WTC11 (cell line): ENCODE data around the gene CCND1.

Experiments
- ESRRA ChIP-seq: sonication (generic); formaldehyde crosslinking; IDR thresholded peaks from 2 replicates; pipeline ENCODE4 v1.8.1; 2022; ENCODE audit warnings: mild to moderate bottlenecking, missing genetic modification reagents, borderline replicate concordance
- FOXP4 ChIP-seq: sonication (generic); formaldehyde crosslinking; IDR thresholded peaks from 2 replicates; pipeline ENCODE4 v1.8.0; 2022; ENCODE audit warnings: mild to moderate bottlenecking, missing genetic modification reagents
- GABPB1 ChIP-seq: sonication (generic); formaldehyde crosslinking; IDR thresholded peaks from 2 replicates; pipeline ENCODE4 v1.8.1; 2023; ENCODE audit warnings: mild to moderate bottlenecking, missing genetic modification reagents
- JUN ChIP-seq: sonication (generic); formaldehyde crosslinking; IDR thresholded peaks from 2 replicates; pipeline ENCODE4 v1.8.0; 2023; ENCODE audit warnings: mild to moderate bottlenecking, missing genetic modification reagents
- NR2C2 ChIP-seq: sonication (generic); formaldehyde crosslinking; IDR thresholded peaks from 2 replicates; pipeline ENCODE4 v1.8.0; 2022; ENCODE audit warnings: mild to moderate bottlenecking, missing genetic modification reagents
- RELA ChIP-seq: sonication (generic); formaldehyde crosslinking; IDR thresholded peaks from 2 replicates; pipeline ENCODE4 v1.8.1; 2022; ENCODE audit warnings: missing genetic modification reagents, mild to moderate bottlenecking, borderline replicate concordance
- SMAD4 ChIP-seq: sonication (generic); formaldehyde crosslinking; IDR thresholded peaks from 2 replicates; pipeline ENCODE4 v1.8.0; 2022; ENCODE audit warnings: mild to moderate bottlenecking, missing genetic modification reagents
- TCF7 ChIP-seq: sonication (generic); formaldehyde crosslinking; IDR thresholded peaks from 2 replicates; pipeline ENCODE4 v1.8.0; 2022; ENCODE audit warnings: mild to moderate bottlenecking, low read depth, missing genetic modification reagents, moderate library complexity
- USF2 ChIP-seq: sonication (generic); formaldehyde crosslinking; IDR thresholded peaks from 2 replicates; pipeline ENCODE4 v1.8.1; 2023; ENCODE audit warnings: mild to moderate bottlenecking, missing genetic modification reagents, moderate library complexity
- ZNF671 ChIP-seq: fragments of 250-450 bp; sonication (Bioruptor Pico); IDR thresholded peaks from 2 replicates; pipeline ENCODE4 v1.8.0; 2021; ENCODE audit warnings: mild to moderate bottlenecking
- TF ChIP-seq, protein P1 (sequence below): fragments of 200-600 bp; IDR thresholded peaks from 2 replicates; pipeline ENCODE4 v1.8.0; 2022; ENCODE audit warnings: antibody characterized with exemption
- TF ChIP-seq, protein P2 (sequence below): sonication (generic); formaldehyde crosslinking; IDR thresholded peaks from 2 replicates; pipeline ENCODE4 v1.8.0; 2022; ENCODE audit warnings: mild to moderate bottlenecking, missing genetic modification reagents
- TF ChIP-seq, protein P3 (sequence below): sonication (generic); formaldehyde crosslinking; IDR thresholded peaks from 2 replicates; pipeline ENCODE4 v1.8.1; 2023; ENCODE audit warnings: mild to moderate bottlenecking, missing genetic modification reagents, borderline replicate concordance

GRCh38 chr11:69639831-69640230 is 1.1 kb upstream of the CCND1 start:
- TF ChIP-seq JUN (CRISPR knock-in tag) (no peak), ESRRA (CRISPR knock-in tag) (no peak), GABPB1 (CRISPR knock-in tag) (no peak), ZNF671 (CRISPR knock-in tag) (no peak), USF2 (CRISPR knock-in tag) (no peak), NR2C2 (CRISPR knock-in tag) (no peak), TCF7 (CRISPR knock-in tag) (no peak), RELA (CRISPR knock-in tag) (no peak), FOXP4 (CRISPR knock-in tag) (no peak), SMAD4 (CRISPR knock-in tag) (no peak)
- TF ChIP-seq, protein P1, sequence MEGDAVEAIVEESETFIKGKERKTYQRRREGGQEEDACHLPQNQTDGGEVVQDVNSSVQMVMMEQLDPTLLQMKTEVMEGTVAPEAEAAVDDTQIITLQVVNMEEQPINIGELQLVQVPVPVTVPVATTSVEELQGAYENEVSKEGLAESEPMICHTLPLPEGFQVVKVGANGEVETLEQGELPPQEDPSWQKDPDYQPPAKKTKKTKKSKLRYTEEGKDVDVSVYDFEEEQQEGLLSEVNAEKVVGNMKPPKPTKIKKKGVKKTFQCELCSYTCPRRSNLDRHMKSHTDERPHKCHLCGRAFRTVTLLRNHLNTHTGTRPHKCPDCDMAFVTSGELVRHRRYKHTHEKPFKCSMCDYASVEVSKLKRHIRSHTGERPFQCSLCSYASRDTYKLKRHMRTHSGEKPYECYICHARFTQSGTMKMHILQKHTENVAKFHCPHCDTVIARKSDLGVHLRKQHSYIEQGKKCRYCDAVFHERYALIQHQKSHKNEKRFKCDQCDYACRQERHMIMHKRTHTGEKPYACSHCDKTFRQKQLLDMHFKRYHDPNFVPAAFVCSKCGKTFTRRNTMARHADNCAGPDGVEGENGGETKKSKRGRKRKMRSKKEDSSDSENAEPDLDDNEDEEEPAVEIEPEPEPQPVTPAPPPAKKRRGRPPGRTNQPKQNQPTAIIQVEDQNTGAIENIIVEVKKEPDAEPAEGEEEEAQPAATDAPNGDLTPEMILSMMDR: no peak
- TF ChIP-seq, protein P2, sequence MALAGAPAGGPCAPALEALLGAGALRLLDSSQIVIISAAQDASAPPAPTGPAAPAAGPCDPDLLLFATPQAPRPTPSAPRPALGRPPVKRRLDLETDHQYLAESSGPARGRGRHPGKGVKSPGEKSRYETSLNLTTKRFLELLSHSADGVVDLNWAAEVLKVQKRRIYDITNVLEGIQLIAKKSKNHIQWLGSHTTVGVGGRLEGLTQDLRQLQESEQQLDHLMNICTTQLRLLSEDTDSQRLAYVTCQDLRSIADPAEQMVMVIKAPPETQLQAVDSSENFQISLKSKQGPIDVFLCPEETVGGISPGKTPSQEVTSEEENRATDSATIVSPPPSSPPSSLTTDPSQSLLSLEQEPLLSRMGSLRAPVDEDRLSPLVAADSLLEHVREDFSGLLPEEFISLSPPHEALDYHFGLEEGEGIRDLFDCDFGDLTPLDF (CRISPR knock-in tag): no peak
- TF ChIP-seq, protein P3, sequence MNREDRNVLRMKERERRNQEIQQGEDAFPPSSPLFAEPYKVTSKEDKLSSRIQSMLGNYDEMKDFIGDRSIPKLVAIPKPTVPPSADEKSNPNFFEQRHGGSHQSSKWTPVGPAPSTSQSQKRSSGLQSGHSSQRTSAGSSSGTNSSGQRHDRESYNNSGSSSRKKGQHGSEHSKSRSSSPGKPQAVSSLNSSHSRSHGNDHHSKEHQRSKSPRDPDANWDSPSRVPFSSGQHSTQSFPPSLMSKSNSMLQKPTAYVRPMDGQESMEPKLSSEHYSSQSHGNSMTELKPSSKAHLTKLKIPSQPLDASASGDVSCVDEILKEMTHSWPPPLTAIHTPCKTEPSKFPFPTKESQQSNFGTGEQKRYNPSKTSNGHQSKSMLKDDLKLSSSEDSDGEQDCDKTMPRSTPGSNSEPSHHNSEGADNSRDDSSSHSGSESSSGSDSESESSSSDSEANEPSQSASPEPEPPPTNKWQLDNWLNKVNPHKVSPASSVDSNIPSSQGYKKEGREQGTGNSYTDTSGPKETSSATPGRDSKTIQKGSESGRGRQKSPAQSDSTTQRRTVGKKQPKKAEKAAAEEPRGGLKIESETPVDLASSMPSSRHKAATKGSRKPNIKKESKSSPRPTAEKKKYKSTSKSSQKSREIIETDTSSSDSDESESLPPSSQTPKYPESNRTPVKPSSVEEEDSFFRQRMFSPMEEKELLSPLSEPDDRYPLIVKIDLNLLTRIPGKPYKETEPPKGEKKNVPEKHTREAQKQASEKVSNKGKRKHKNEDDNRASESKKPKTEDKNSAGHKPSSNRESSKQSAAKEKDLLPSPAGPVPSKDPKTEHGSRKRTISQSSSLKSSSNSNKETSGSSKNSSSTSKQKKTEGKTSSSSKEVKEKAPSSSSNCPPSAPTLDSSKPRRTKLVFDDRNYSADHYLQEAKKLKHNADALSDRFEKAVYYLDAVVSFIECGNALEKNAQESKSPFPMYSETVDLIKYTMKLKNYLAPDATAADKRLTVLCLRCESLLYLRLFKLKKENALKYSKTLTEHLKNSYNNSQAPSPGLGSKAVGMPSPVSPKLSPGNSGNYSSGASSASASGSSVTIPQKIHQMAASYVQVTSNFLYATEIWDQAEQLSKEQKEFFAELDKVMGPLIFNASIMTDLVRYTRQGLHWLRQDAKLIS (CRISPR knock-in tag): no peak
